Caco-2 (cell line): ENCODE results near the gene C17orf50. TPM values are rescaled to one million over a fixed set of nuclear protein-coding genes. Genes with fewer than 3 reads are reported as not detected.

Experiments
- BruUV-seq: library from RNA; stranded (reverse); fragments of 400-500 nt; replicated peaks from 2 replicates; lab custom pipeline; 2021; lab: Mats Ljungman, UMichigan
- CTCF ChIA-PET: fragments of 300-600 bp; sonication (Branson Sonifier 250); formaldehyde crosslinking; loops from one replicate; lab custom pipeline; 2022; ENCODE audit warnings: antibody characterized with exemption; lab: Charles Lee
- POLR2A ChIA-PET: fragments of 300-600 bp; sonication (Branson Sonifier 250); formaldehyde crosslinking; loops from one replicate; lab custom pipeline; 2022; ENCODE audit warnings: antibody characterized with exemption; lab: Charles Lee
- DNase-seq, 2 experiments: peaks; one replicate each; pipeline versions ENCODE4 v3.0.0 to v3.0.0-alpha.2; 2020 to 2022
- H3K27me3 ChIP-seq: replicated peaks from 2 replicates; pipeline ENCODE4 v1.6.0; 2011; ENCODE audit warnings: low read length; ENCODE audit not compliant: control insufficient read depth, insufficient read depth
- H3K36me3 ChIP-seq: 2 replicates; pipeline ENCODE4 v1.5.1; 2011; ENCODE audit warnings: low read length; ENCODE audit not compliant: control insufficient read depth, insufficient read depth
- H3K4me1 ChIP-seq: fragments of 250-450 bp; sonication (Bioruptor Pico); 2 replicates; pipeline ENCODE4 v1.5.1; 2020; ENCODE audit warnings: mild to moderate bottlenecking
- H3K4me3 ChIP-seq: 2 replicates; pipeline ENCODE4 v1.5.1; 2011; ENCODE audit warnings: low read depth, mild to moderate bottlenecking, control low read depth, low read length
- H3K9me3 ChIP-seq: fragments of 250-450 bp; sonication (Bioruptor Pico); 2 replicates; pipeline ENCODE4 v1.5.1; 2020; ENCODE audit warnings: mild to moderate bottlenecking, moderate library complexity
- H3K27ac Mint-ChIP-seq: one replicate; pipeline ENCODE4 v1.8.0; 2022; ENCODE audit warnings: mixed read lengths; ENCODE audit not compliant: unreplicated experiment
- H3K27me3 Mint-ChIP-seq: one replicate; pipeline ENCODE4 v1.8.0; 2022; ENCODE audit warnings: mixed read lengths; ENCODE audit not compliant: insufficient read depth, unreplicated experiment
- H3K36me3 Mint-ChIP-seq: one replicate; pipeline ENCODE4 v1.8.0; 2022; ENCODE audit warnings: mild to moderate bottlenecking, mixed read lengths; ENCODE audit not compliant: insufficient read depth, unreplicated experiment
- H3K4me1 Mint-ChIP-seq: one replicate; pipeline ENCODE4 v1.8.0; 2022; ENCODE audit warnings: low read depth, mixed read lengths; ENCODE audit not compliant: unreplicated experiment
- H3K4me3 Mint-ChIP-seq: one replicate; pipeline ENCODE4 v1.8.0; 2022; ENCODE audit warnings: mild to moderate bottlenecking, moderate library complexity, mixed read lengths; ENCODE audit not compliant: unreplicated experiment
- H3K9me3 Mint-ChIP-seq: one replicate; pipeline ENCODE4 v1.8.0; 2022; ENCODE audit warnings: mixed read lengths; ENCODE audit not compliant: unreplicated experiment
- intact Hi-C: fragments of 100-400 bp; cut with micrococcal nuclease; formaldehyde crosslinking; loops from one replicate; pipeline ENCODE4 v1.10.0; 2022; ENCODE audit not compliant: unreplicated experiment
- total RNA-seq: library from RNA; stranded (reverse); gene quantifications from 2 replicates; pipeline ENCODE4 v1.2.3, GENCODE V29; 2022
- TF ChIP-seq, protein P1 (sequence below), 2 experiments: fragments of 200-600 bp in 1 of 2; IDR thresholded peaks; 1 replicate in 1 of 2; 2 replicates in 1 of 2; pipeline versions ENCODE4 v1.5.1 to v1.8.0; 2011 to 2022; ENCODE audit warnings: antibody characterized with exemption in 1 of 2, control low read depth in 1 of 2, inconsistent platforms in 1 of 2, low read depth in 1 of 2, low read length in 1 of 2, mild to moderate bottlenecking in 1 of 2, moderate library complexity in 1 of 2; ENCODE audit not compliant: insufficient read depth in 1 of 2, severe bottlenecking in 1 of 2, unreplicated experiment in 1 of 2

C17orf50 gene
- total RNA-seq, 1 experiment from 2014 or later: not detected

DNA sequence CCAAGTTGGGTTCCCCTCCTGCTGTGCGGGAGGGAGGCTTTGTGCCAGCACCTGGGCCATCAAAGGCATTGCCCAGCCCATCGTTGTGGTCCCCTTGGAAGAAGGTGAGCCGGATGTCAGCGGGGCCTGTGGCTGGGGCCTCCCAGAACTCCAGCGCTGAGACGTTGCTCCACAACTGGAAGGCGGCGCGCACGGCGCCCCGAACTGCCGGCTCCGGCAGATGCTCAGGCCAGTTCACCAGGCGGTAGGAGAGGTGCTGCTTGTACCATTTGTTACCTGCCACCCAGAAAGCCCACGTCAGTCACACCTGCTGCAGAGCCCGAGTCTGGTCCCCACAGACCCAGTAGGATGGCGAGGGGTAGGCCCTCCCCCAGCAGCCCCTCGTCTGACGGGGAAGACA, 12.4 kb downstream of the C17orf50 start:
- Mint-ChIP-seq H3K9me3 (no peaks in the 10 kb centered on the region), H3K27me3 (peaks cover 8% of the 10 kb centered on the region), H3K4me3 (no peak overlapping the region), H3K36me3 (no peaks in the 10 kb centered on the region), H3K27ac (no peak overlapping the region), H3K4me1 (peaks cover 5% of the 10 kb centered on the region)
- Histone ChIP-seq H3K36me3 (no peaks in the 10 kb centered on the region), H3K4me1 (no peaks in the 10 kb centered on the region), H3K9me3 (no peaks in the 10 kb centered on the region), H3K27me3 (no peaks in the 10 kb centered on the region), H3K4me3 (no peak overlapping the region)
- ChIA-PET POLR2A (no interaction called here), CTCF (interaction anchor here (2.7 kb wide), 1 partner anchor 9 kb away, joined by 10 read pairs; no protein-coding TSS in a partner anchor)
- no TSS peak for BruUV-seq
- intact Hi-C loops: no loop called here
- TF ChIP-seq, protein P1, sequence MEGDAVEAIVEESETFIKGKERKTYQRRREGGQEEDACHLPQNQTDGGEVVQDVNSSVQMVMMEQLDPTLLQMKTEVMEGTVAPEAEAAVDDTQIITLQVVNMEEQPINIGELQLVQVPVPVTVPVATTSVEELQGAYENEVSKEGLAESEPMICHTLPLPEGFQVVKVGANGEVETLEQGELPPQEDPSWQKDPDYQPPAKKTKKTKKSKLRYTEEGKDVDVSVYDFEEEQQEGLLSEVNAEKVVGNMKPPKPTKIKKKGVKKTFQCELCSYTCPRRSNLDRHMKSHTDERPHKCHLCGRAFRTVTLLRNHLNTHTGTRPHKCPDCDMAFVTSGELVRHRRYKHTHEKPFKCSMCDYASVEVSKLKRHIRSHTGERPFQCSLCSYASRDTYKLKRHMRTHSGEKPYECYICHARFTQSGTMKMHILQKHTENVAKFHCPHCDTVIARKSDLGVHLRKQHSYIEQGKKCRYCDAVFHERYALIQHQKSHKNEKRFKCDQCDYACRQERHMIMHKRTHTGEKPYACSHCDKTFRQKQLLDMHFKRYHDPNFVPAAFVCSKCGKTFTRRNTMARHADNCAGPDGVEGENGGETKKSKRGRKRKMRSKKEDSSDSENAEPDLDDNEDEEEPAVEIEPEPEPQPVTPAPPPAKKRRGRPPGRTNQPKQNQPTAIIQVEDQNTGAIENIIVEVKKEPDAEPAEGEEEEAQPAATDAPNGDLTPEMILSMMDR (IDR thresholded peaks at IDR 0.05; ENCODE audit: insufficient read depth in 1 of 2, low read depth in 1 of 2, low read length in 1 of 2, severe bottlenecking in 1 of 2, unreplicated experiment in 1 of 2): no peak
- DNase-seq: no peak

DNA sequence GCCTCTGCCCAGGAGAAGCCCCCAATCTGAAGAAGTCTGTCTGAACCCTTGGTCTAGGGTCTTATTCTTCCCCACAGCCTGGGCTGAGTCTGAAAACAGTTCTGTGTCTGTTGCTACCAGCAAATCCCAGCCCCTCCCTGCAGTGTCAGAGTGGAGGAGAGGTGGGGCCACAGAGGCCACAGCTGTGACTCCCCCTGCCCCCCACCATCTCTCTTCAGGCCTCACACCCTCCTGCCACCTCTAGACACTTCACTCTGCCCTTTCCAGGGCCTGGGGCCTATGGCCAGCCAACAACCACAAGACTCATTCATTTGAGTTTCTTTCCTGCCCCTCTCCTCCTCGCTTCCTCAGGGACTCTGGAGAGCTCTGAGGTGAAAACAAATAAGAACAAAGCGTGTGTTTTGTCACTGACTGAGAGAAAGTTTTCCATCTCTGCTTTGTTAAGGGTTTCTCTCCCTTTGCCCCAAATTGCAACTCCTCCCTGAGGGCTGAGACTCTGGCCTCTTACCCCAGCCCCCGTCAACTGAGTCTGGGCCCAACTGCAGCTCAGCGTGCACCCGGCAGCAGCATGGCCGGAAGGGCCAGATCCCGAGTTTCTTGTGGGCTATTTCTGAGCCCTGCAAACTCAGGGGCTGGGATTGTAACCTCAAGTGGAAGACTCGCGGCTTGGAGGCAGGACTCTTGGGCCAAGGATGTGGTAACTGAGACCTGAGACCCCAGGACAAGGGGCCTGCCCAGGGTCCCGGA, 13.2 kb downstream of the C17orf50 start:
- no peak for DNase-seq
- H3K9me3 ChIP-seq: no peaks in the 10 kb centered on the region
- CTCF ChIA-PET: interaction anchor here (2.7 kb wide), 1 partner anchor 9 kb away, joined by 10 read pairs; no protein-coding TSS in a partner anchor
- TF ChIP-seq, protein P1 (IDR thresholded peaks at IDR 0.05; ENCODE audit: insufficient read depth in 1 of 2, low read depth in 1 of 2, low read length in 1 of 2, severe bottlenecking in 1 of 2, unreplicated experiment in 1 of 2): no peak
- H3K27me3 ChIP-seq: no peaks in the 10 kb centered on the region
- POLR2A ChIA-PET: no interaction called here
- Mint-ChIP-seq H3K36me3 (no peaks in the 10 kb centered on the region), H3K27me3 (peaks cover 8% of the 10 kb centered on the region), H3K4me1 (peaks cover 7% of the 10 kb centered on the region), H3K27ac (no peak overlapping the region), H3K9me3 (no peaks in the 10 kb centered on the region), H3K4me3 (no peak overlapping the region)
- H3K4me1 ChIP-seq: no peaks in the 10 kb centered on the region
- no peak overlapping the region for H3K4me3 ChIP-seq
- intact Hi-C loops: no loop called here
- H3K36me3 ChIP-seq: no peaks in the 10 kb centered on the region
- no TSS peak for BruUV-seq

DNA sequence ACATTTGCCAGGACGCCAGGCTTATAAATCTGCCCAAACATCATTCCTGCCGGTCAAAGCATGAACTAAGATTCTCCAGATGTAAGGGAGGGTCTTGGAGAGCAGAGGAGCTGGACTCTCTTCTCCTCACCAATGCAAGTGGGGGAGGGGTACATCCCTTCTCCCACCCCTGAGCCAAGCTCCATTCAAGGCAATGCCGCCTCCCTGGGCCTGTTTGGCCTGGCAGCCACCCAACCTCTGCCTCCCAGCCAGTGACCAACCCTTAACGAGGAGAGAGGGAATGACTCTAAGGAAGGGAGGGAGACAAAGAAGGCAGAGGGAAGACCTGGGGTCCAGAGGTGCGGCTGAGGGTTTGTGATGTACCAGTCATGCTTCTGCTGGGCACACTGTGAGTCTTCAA, 13.8 kb downstream of the C17orf50 start:
- no peak for DNase-seq
- TF ChIP-seq, protein P1 (IDR thresholded peaks at IDR 0.05; ENCODE audit: insufficient read depth in 1 of 2, low read depth in 1 of 2, low read length in 1 of 2, severe bottlenecking in 1 of 2, unreplicated experiment in 1 of 2): no peak
- Mint-ChIP-seq H3K27me3 (peaks cover 8% of the 10 kb centered on the region), H3K9me3 (no peaks in the 10 kb centered on the region), H3K27ac (no peak overlapping the region), H3K36me3 (no peaks in the 10 kb centered on the region), H3K4me3 (no peak overlapping the region), H3K4me1 (peaks cover 7% of the 10 kb centered on the region)
- no TSS peak for BruUV-seq
- Histone ChIP-seq H3K9me3 (no peaks in the 10 kb centered on the region), H3K4me1 (no peaks in the 10 kb centered on the region), H3K4me3 (no peak overlapping the region), H3K27me3 (no peaks in the 10 kb centered on the region), H3K36me3 (no peaks in the 10 kb centered on the region)
- intact Hi-C loops: no loop called here
- ChIA-PET POLR2A (no interaction called here), CTCF (interaction anchor here (2.7 kb wide), 1 partner anchor 10 kb away, joined by 10 read pairs; no protein-coding TSS in a partner anchor)
